Hepatocyte (in vitro differentiated cells): ENCODE results near the gene OOEP.

Source experiments
- CTCF ChIP-seq: fragments of 200-600 bp; sonication (generic); IDR thresholded peaks from 2 replicates; pipeline ENCODE4 v1.5.1; 2016; ENCODE audit warnings: antibody characterized with exemption, mild to moderate bottlenecking; ENCODE audit not compliant: poor library complexity
- EZH2 ChIP-seq: fragments of 200-600 bp; sonication (generic); IDR thresholded peaks from 2 replicates; pipeline ENCODE4 v1.6.1; 2016; ENCODE audit warnings: antibody characterized with exemption, mild to moderate bottlenecking, borderline replicate concordance
- EZH2phosphoT487 ChIP-seq: fragments of 200-600 bp; sonication (generic); IDR thresholded peaks from one replicate; pipeline ENCODE4 v1.6.1; 2018; ENCODE audit warnings: antibody characterized with exemption, mild to moderate bottlenecking, low read depth, moderate library complexity; ENCODE audit not compliant: unreplicated experiment, severe bottlenecking

GRCh38 chr6:73400656-73401055 is 31.0 kb upstream of the OOEP start:
- TF ChIP-seq CTCF (no peak), EZH2 (no peak), EZH2phosphoT487 (no peak)
